ENCODE results near the gene TIMM22. TPM values are rescaled to one million over a fixed set of nuclear protein-coding genes. Genes with fewer than 3 reads are reported as not detected.

Gene TIMM22
- total and polyA plus RNA-seq, 2 of the 4 experiments (the other 2 are of a cell fraction): 12.7 to 12.9 TPM

GRCh38 chr17:1007310-1008007, 10.5 kb downstream of the TIMM22 start:
- Histone ChIP-seq H4K20me1 (ENCODE audit: insufficient read depth, low read length) (peaks cover 33% of the 10 kb centered on the region), H3K79me1 (ENCODE audit: low read depth in 1 of 2, low read length in 2 of 2) (peaks cover 6 to 29% of the 10 kb centered on the region in 2 experiments; a peak in 2 of 4 replicates), H3K9ac (ENCODE audit: low read depth, low read length) (no peak overlapping the region), H3K36me3 (ENCODE audit: control insufficient read depth, insufficient read depth, low read length) (peaks cover 65% of the 10 kb centered on the region), H3K56ac (ENCODE audit: extremely low read depth, insufficient read depth, low read length) (no peak overlapping the region), H3K18ac (ENCODE audit: low read depth, low read length) (no peak overlapping the region), H4K91ac (ENCODE audit: insufficient read depth, low read depth, low read length) (no peak overlapping the region), H2AK9ac (replicated peaks; ENCODE audit: low read depth, low read length, poor library complexity) (no peak overlapping the region), H3K9me3 (ENCODE audit: control insufficient read depth, insufficient read depth, low read length) (no peaks in the 10 kb centered on the region), H3K9me1 (ENCODE audit: insufficient read depth, low read length) (peaks cover 15% of the 10 kb centered on the region), H3K23ac (ENCODE audit: low read depth, low read length) (no peak overlapping the region), H4K5ac (ENCODE audit: low read depth, low read length) (no peak overlapping the region), H2BK5ac (ENCODE audit: low read depth, low read length, poor library complexity, severe bottlenecking) (no peak overlapping the region), H2AFZ (replicated peaks; ENCODE audit: low read length, poor library complexity) (no peak overlapping the region), H3K14ac (replicated peaks; ENCODE audit: low read depth, low read length) (no peak overlapping the region), H4K8ac (ENCODE audit: low read depth in 2 of 2, low read length in 2 of 2) (no peak overlapping the region), H3K4ac (ENCODE audit: low read depth, low read length) (no peak overlapping the region), H2BK20ac (ENCODE audit: low read depth, low read length) (no peak overlapping the region), H3K4me3 (ENCODE audit: insufficient read depth, low read depth, low read length) (no peak overlapping the region), H2BK15ac (ENCODE audit: low read depth, low read length) (no peak overlapping the region), H3K27ac (ENCODE audit: insufficient read depth, low read length) (no peak overlapping the region), H2AK5ac (ENCODE audit: low read depth, low read length) (no peak overlapping the region), H3K27me3 (ENCODE audit: control insufficient read depth, insufficient read depth, low read length) (no peaks in the 10 kb centered on the region), H3K4me1 (ENCODE audit: control insufficient read depth, insufficient read depth, low read length) (peaks cover 22% of the 10 kb centered on the region), H2BK120ac (ENCODE audit: low read depth, low read length) (no peak overlapping the region), H3K4me2 (ENCODE audit: low read depth, low read length) (no peak overlapping the region)
- dilution Hi-C loops (cut with HindIII; ENCODE audit: low sequenced_read_pairs, unreplicated experiment) (no loop called here), in situ Hi-C loops (cut with MboI; ENCODE audit: low sequenced_read_pairs) (no loop called here), intact Hi-C loops (cut with micrococcal nuclease) (no loop called here)
- no peak for DNase-seq
- no TSS peak for BruUV-seq (replicated peaks)
- TF ChIP-seq, protein P1, sequence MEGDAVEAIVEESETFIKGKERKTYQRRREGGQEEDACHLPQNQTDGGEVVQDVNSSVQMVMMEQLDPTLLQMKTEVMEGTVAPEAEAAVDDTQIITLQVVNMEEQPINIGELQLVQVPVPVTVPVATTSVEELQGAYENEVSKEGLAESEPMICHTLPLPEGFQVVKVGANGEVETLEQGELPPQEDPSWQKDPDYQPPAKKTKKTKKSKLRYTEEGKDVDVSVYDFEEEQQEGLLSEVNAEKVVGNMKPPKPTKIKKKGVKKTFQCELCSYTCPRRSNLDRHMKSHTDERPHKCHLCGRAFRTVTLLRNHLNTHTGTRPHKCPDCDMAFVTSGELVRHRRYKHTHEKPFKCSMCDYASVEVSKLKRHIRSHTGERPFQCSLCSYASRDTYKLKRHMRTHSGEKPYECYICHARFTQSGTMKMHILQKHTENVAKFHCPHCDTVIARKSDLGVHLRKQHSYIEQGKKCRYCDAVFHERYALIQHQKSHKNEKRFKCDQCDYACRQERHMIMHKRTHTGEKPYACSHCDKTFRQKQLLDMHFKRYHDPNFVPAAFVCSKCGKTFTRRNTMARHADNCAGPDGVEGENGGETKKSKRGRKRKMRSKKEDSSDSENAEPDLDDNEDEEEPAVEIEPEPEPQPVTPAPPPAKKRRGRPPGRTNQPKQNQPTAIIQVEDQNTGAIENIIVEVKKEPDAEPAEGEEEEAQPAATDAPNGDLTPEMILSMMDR (conservative IDR thresholded peaks at IDR 0.05; ENCODE audit: low read depth, low read length): no peak
- TF ChIP-seq CHD1 (IDR thresholded peaks at IDR 0.05; ENCODE audit: low read depth, low read length) (no peak), NFE2L2 (IDR thresholded peaks at IDR 0.05; ENCODE audit: low read depth, low read length) (no peak), POLR2A (IDR thresholded peaks at IDR 0.05; ENCODE audit: low read depth, low read length) (no peak), FOS (IDR thresholded peaks at IDR 0.05; ENCODE audit: low read depth, low read length) (no peak), BHLHE40 (IDR thresholded peaks at IDR 0.05; ENCODE audit: low read depth, low read length) (no peak), MAFK (IDR thresholded peaks at IDR 0.05; ENCODE audit: low read depth, low read length) (no peak), RAD21 (IDR thresholded peaks at IDR 0.05; ENCODE audit: low read length) (no peak), RCOR1 (IDR thresholded peaks at IDR 0.05; ENCODE audit: insufficient replicate concordance, low read length) (no peak), RFX5 (IDR thresholded peaks at IDR 0.05; ENCODE audit: low read depth, low read length) (no peak), MAZ (IDR thresholded peaks at IDR 0.05; ENCODE audit: borderline replicate concordance, low read depth, low read length) (no peak), CEBPB (IDR thresholded peaks at IDR 0.05; ENCODE audit: low read depth, low read length) (no peak), SMC3 (IDR thresholded peaks at IDR 0.05; ENCODE audit: low read depth, low read length) (no peak), MXI1 (IDR thresholded peaks at IDR 0.05; ENCODE audit: borderline replicate concordance, low read depth, low read length) (no peak)
- TF ChIP-seq, protein P2, sequence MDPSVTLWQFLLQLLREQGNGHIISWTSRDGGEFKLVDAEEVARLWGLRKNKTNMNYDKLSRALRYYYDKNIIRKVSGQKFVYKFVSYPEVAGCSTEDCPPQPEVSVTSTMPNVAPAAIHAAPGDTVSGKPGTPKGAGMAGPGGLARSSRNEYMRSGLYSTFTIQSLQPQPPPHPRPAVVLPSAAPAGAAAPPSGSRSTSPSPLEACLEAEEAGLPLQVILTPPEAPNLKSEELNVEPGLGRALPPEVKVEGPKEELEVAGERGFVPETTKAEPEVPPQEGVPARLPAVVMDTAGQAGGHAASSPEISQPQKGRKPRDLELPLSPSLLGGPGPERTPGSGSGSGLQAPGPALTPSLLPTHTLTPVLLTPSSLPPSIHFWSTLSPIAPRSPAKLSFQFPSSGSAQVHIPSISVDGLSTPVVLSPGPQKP (IDR thresholded peaks at IDR 0.05; ENCODE audit: borderline replicate concordance, low read depth, low read length): no peak
- TF ChIP-seq, protein P3, sequence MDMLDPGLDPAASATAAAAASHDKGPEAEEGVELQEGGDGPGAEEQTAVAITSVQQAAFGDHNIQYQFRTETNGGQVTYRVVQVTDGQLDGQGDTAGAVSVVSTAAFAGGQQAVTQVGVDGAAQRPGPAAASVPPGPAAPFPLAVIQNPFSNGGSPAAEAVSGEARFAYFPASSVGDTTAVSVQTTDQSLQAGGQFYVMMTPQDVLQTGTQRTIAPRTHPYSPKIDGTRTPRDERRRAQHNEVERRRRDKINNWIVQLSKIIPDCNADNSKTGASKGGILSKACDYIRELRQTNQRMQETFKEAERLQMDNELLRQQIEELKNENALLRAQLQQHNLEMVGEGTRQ (IDR thresholded peaks at IDR 0.05; ENCODE audit: low read depth, low read length): no peak
- CTCF ChIA-PET: no interaction called here
- no peak for ATAC-seq (ENCODE audit: low read depth)
- WGBS, 2 experiments (ENCODE audit: extremely low coverage in 2 of 2, insufficient read length in 1 of 2): 97% methylated on average over 12 of the region's 16 CpGs; no CpG with 5 or more reads in 1 of the 2 experiments
- POLR2A ChIA-PET (ENCODE audit: unreplicated experiment): no interaction called here
